Measurements from ENCODE around the gene PBX4. TPM values are rescaled to one million over a fixed set of nuclear protein-coding genes. Genes with fewer than 3 reads are reported as not detected.

PBX4 gene
- total and polyA plus RNA-seq, 2 of the 8 experiments (the other 6 are each of a cell fraction or from before 2014, with no cell fraction given): 3.4 to 3.8 TPM

DNA sequence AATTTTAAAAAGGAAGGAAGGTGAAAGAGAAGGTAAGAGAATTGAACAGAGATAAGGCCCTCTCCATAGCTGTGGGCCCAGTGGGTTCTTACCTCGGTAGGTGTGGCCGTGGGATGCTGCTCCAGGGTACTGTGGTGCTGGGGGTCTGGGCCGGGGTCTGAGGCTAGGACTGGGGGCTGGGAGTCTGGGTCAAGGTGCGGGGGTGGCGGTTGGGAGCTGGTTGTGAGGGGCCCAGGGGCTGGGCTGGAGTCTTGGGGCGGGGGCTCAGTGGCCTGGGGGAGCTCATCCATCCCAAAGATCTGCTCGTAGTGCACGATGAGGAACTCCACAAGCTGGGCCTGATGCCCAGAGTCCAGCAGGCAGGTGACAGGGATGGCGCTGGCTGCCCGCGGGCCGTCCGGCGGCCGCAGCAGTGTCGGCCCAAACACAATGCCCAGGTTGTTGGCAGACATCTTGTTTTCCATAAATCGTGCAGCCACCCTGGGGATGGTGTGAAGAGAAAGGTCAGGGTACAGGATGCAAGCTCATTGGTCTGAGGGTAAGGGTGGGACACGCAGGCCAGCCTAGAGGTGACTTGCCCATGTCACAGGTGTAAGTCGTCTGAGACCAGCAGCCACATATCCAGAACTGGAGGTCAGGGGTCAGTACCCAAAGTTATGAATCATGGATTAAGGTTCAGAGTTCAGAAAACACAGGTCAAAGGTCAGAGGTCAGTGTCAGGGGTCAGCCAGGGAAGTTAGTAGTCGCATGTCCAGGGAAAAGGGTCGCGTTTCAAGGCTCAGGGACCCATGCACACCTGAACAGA is 15.4 kb upstream of the PBX4 start (continued):
- TF ChIP-seq, protein P1, sequence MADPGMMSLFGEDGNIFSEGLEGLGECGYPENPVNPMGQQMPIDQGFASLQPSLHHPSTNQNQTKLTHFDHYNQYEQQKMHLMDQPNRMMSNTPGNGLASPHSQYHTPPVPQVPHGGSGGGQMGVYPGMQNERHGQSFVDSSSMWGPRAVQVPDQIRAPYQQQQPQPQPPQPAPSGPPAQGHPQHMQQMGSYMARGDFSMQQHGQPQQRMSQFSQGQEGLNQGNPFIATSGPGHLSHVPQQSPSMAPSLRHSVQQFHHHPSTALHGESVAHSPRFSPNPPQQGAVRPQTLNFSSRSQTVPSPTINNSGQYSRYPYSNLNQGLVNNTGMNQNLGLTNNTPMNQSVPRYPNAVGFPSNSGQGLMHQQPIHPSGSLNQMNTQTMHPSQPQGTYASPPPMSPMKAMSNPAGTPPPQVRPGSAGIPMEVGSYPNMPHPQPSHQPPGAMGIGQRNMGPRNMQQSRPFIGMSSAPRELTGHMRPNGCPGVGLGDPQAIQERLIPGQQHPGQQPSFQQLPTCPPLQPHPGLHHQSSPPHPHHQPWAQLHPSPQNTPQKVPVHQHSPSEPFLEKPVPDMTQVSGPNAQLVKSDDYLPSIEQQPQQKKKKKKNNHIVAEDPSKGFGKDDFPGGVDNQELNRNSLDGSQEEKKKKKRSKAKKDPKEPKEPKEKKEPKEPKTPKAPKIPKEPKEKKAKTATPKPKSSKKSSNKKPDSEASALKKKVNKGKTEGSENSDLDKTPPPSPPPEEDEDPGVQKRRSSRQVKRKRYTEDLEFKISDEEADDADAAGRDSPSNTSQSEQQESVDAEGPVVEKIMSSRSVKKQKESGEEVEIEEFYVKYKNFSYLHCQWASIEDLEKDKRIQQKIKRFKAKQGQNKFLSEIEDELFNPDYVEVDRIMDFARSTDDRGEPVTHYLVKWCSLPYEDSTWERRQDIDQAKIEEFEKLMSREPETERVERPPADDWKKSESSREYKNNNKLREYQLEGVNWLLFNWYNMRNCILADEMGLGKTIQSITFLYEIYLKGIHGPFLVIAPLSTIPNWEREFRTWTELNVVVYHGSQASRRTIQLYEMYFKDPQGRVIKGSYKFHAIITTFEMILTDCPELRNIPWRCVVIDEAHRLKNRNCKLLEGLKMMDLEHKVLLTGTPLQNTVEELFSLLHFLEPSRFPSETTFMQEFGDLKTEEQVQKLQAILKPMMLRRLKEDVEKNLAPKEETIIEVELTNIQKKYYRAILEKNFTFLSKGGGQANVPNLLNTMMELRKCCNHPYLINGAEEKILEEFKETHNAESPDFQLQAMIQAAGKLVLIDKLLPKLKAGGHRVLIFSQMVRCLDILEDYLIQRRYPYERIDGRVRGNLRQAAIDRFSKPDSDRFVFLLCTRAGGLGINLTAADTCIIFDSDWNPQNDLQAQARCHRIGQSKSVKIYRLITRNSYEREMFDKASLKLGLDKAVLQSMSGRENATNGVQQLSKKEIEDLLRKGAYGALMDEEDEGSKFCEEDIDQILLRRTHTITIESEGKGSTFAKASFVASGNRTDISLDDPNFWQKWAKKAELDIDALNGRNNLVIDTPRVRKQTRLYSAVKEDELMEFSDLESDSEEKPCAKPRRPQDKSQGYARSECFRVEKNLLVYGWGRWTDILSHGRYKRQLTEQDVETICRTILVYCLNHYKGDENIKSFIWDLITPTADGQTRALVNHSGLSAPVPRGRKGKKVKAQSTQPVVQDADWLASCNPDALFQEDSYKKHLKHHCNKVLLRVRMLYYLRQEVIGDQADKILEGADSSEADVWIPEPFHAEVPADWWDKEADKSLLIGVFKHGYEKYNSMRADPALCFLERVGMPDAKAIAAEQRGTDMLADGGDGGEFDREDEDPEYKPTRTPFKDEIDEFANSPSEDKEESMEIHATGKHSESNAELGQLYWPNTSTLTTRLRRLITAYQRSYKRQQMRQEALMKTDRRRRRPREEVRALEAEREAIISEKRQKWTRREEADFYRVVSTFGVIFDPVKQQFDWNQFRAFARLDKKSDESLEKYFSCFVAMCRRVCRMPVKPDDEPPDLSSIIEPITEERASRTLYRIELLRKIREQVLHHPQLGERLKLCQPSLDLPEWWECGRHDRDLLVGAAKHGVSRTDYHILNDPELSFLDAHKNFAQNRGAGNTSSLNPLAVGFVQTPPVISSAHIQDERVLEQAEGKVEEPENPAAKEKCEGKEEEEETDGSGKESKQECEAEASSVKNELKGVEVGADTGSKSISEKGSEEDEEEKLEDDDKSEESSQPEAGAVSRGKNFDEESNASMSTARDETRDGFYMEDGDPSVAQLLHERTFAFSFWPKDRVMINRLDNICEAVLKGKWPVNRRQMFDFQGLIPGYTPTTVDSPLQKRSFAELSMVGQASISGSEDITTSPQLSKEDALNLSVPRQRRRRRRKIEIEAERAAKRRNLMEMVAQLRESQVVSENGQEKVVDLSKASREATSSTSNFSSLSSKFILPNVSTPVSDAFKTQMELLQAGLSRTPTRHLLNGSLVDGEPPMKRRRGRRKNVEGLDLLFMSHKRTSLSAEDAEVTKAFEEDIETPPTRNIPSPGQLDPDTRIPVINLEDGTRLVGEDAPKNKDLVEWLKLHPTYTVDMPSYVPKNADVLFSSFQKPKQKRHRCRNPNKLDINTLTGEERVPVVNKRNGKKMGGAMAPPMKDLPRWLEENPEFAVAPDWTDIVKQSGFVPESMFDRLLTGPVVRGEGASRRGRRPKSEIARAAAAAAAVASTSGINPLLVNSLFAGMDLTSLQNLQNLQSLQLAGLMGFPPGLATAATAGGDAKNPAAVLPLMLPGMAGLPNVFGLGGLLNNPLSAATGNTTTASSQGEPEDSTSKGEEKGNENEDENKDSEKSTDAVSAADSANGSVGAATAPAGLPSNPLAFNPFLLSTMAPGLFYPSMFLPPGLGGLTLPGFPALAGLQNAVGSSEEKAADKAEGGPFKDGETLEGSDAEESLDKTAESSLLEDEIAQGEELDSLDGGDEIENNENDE (IDR thresholded peaks at IDR 0.05; ENCODE audit: insufficient replicate concordance, low read length): no peak
- TF ChIP-seq CHD2 (IDR thresholded peaks at IDR 0.05; ENCODE audit: low read length) (no peak), CTBP2 (IDR thresholded peaks at IDR 0.05; ENCODE audit: borderline replicate concordance, insufficient read depth, insufficient read length, low read length) (no peak), MAFK (IDR thresholded peaks at IDR 0.05; ENCODE audit: low read depth, low read length) (no peak), EP300 (IDR thresholded peaks at IDR 0.05; ENCODE audit: borderline replicate concordance in 1 of 2, low read depth in 2 of 2, low read length in 2 of 2) (no peak), RAD21 (IDR thresholded peaks at IDR 0.05 in 1 of 2, conservative IDR thresholded peaks at IDR 0.05 in 1 of 2; ENCODE audit: low read depth in 2 of 2, low read length in 2 of 2) (no peak), SP1 (IDR thresholded peaks at IDR 0.05; ENCODE audit: low read depth, low read length) (no peak)
- TF ChIP-seq, protein P2, sequence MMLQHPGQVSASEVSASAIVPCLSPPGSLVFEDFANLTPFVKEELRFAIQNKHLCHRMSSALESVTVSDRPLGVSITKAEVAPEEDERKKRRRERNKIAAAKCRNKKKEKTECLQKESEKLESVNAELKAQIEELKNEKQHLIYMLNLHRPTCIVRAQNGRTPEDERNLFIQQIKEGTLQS (IDR thresholded peaks at IDR 0.05; ENCODE audit: insufficient read depth, low read depth, low read length): no peak
